Uterus (tissue), 4 donors: Measurements from ENCODE around the gene GIPC3. TPM values are rescaled to one million over a fixed set of nuclear protein-coding genes. Genes with fewer than 3 reads are reported as not detected.

Experiments
- DNase-seq, 2 donors: peaks; one replicate each; pipeline ENCODE4 v3.0.0-alpha.2; 2019 to 2020
- H3K27ac ChIP-seq, 2 donors: fragments of 200-600 bp; sonication (generic); 1 replicate in 1 of 2; 2 replicates in 1 of 2; pipeline ENCODE4 v1.5.1; 2016 to 2018
- H3K27me3 ChIP-seq, 2 donors: fragments of 200-600 bp; sonication (generic); one replicate each; pipeline ENCODE4 v1.5.1; 2018 to 2019; ENCODE audit warnings: control low read depth in 1 of 2
- H3K36me3 ChIP-seq, 2 donors: fragments of 200-600 bp; sonication (generic); one replicate each; pipeline ENCODE4 v1.5.1; 2019; ENCODE audit warnings: control low read depth in 1 of 2
- H3K4me1 ChIP-seq, 2 donors: fragments of 200-600 bp; sonication (generic); one replicate each; pipeline ENCODE4 v1.5.1; 2018 to 2019; ENCODE audit warnings: control low read depth in 1 of 2
- H3K4me3 ChIP-seq, 2 donors: fragments of 200-600 bp; sonication (generic); 1 replicate in 1 of 2; 2 replicates in 1 of 2; pipeline ENCODE4 v1.5.1; 2018 to 2019; ENCODE audit warnings: mild to moderate bottlenecking in 1 of 2
- H3K9me3 ChIP-seq, 2 donors: fragments of 200-600 bp; sonication (generic); one replicate each; pipeline ENCODE4 v1.5.1; 2019; ENCODE audit warnings: control low read depth in 1 of 2
- CTCF ChIP-seq, 4 experiments: fragments of 200-600 bp in 2 of 4; fragments of 450-650 bp in 2 of 4; sonication (generic) in 2 of 4; IDR thresholded peaks; one replicate each; pipeline ENCODE4 v1.5.1; 2016 to 2019; ENCODE audit warnings: antibody characterized with exemption in 4 of 4, mild to moderate bottlenecking in 2 of 4, moderate library complexity in 1 of 4
- POLR2A ChIP-seq, 2 donors: fragments of 450-650 bp; IDR thresholded peaks; one replicate each; pipeline ENCODE4 v1.6.1; 2016; ENCODE audit warnings: antibody characterized with exemption in 2 of 2, mild to moderate bottlenecking in 1 of 2, moderate library complexity in 1 of 2
- intact Hi-C: fragments of 100-400 bp; cut with DNase I; formaldehyde crosslinking; loops from one replicate; pipeline ENCODE4 v1.15.1; 2023; ENCODE audit warnings: low total_unique reads
- total RNA-seq, 4 donors: library from RNA; depleted of rRNA in 3 of 4; stranded (reverse); fragments of >200 nt in 3 of 4; gene quantifications; one replicate each; pipeline versions ENCODE4 v1.1.0 to v1.2.4, GENCODE V29; 2014 to 2023
- donor health status: DM: yes; HTN: yes; CAD: no.

The GIPC3 gene
- total RNA-seq, 4 donors from 2014 or later: 0.07 to 4.0 TPM; not detected in 2

GRCh38 chr19:3636962-3637361, 51.7 kb downstream of the GIPC3 start:
- no peaks in the 10 kb centered on the region for H3K36me3 ChIP-seq
- no peak overlapping the region for H3K27ac ChIP-seq
- intact Hi-C loops: no loop called here
- no peaks in the 10 kb centered on the region for H3K27me3 ChIP-seq
- TF ChIP-seq POLR2A (IDR thresholded peaks at IDR 0.05): no peak
- no peak for TF ChIP-seq CTCF (IDR thresholded peaks at IDR 0.05)
- no peaks in the 10 kb centered on the region for H3K4me1 ChIP-seq
- H3K9me3 ChIP-seq: no peaks in the 10 kb centered on the region
- no peak for DNase-seq
- no peak overlapping the region for H3K4me3 ChIP-seq

- H3K27ac ChIP-seq: no peak overlapping the region
- H3K4me1 ChIP-seq: no peaks in the 10 kb centered on the region
- no peaks in the 10 kb centered on the region for H3K9me3 ChIP-seq
- no peaks in the 10 kb centered on the region for H3K27me3 ChIP-seq
- H3K36me3 ChIP-seq: no peaks in the 10 kb centered on the region
- no peak for TF ChIP-seq POLR2A (IDR thresholded peaks at IDR 0.05)
- TF ChIP-seq CTCF (IDR thresholded peaks at IDR 0.05): no peak
- no peak overlapping the region for H3K4me3 ChIP-seq
- no peak for DNase-seq
- intact Hi-C loops: no loop called here
Measured at GRCh38 chr19:3637621-3638020, 52.3 kb downstream of the GIPC3 start.

GRCh38 chr19:3638208-3639193, 53.2 kb downstream of the GIPC3 start:
- no peaks in the 10 kb centered on the region for H3K4me1 ChIP-seq
- H3K4me3 ChIP-seq: no peak overlapping the region
- H3K9me3 ChIP-seq: no peaks in the 10 kb centered on the region
- DNase-seq: no peak
- H3K36me3 ChIP-seq: no peaks in the 10 kb centered on the region
- TF ChIP-seq CTCF (IDR thresholded peaks at IDR 0.05) (no peak), POLR2A (IDR thresholded peaks at IDR 0.05) (no peak)
- H3K27me3 ChIP-seq: no peaks in the 10 kb centered on the region
- intact Hi-C loops: no loop called here
- H3K27ac ChIP-seq: no peak overlapping the region

- no peaks in the 10 kb centered on the region for H3K4me1 ChIP-seq
- H3K4me3 ChIP-seq: no peak overlapping the region
- H3K9me3 ChIP-seq: no peaks in the 10 kb centered on the region
- intact Hi-C loops: no loop called here
- H3K27me3 ChIP-seq: no peaks in the 10 kb centered on the region
- TF ChIP-seq POLR2A (IDR thresholded peaks at IDR 0.05): no peak
- no peak for TF ChIP-seq CTCF (IDR thresholded peaks at IDR 0.05)
- no peak for DNase-seq
- no peak overlapping the region for H3K27ac ChIP-seq
- no peaks in the 10 kb centered on the region for H3K36me3 ChIP-seq
Measured at GRCh38 chr19:3639479-3639878, 54.2 kb downstream of the GIPC3 start.

GRCh38 chr19:3641515-3642269, 56.4 kb downstream of the GIPC3 start:
- intact Hi-C loops: no loop called here
- Histone ChIP-seq H3K27ac (no peak overlapping the region), H3K36me3 (no peaks in the 10 kb centered on the region), H3K27me3 (no peaks in the 10 kb centered on the region), H3K9me3 (no peaks in the 10 kb centered on the region), H3K4me3 (no peak overlapping the region), H3K4me1 (no peaks in the 10 kb centered on the region)
- DNase-seq: no peak
- TF ChIP-seq CTCF (IDR thresholded peaks at IDR 0.05): no peak
- TF ChIP-seq POLR2A (IDR thresholded peaks at IDR 0.05): no peak
